ENCODE results near the gene LAMB4.

The LAMB4 gene

GRCh38 chr7:107976620-107977019 is 153.5 kb downstream of the LAMB4 start:
- no peak overlapping the region for H3K9ac ChIP-seq (ENCODE audit: low read depth, low read length)
- H3K4me1 ChIP-seq (ENCODE audit: control insufficient read depth, insufficient read depth, low read length), result peaks cover 10% of the 10 kb centered on the region
- H3K27ac ChIP-seq (ENCODE audit: low read depth, low read length), result no peak overlapping the region
- H3K36me3 ChIP-seq (ENCODE audit: control insufficient read depth, insufficient read depth, low read length), result peaks cover 88% of the 10 kb centered on the region
- no peaks in the 10 kb centered on the region for H3K27me3 ChIP-seq (ENCODE audit: control insufficient read depth, insufficient read depth, low read length)
- H3K4me3 ChIP-seq (ENCODE audit: low read depth, low read length), result no peak overlapping the region
- no peaks in the 10 kb centered on the region for H3K9me3 ChIP-seq (ENCODE audit: control insufficient read depth, insufficient read depth, low read length)

- H3K9me3 ChIP-seq (ENCODE audit: control insufficient read depth, insufficient read depth, low read length), result no peaks in the 10 kb centered on the region
- H3K9ac ChIP-seq (ENCODE audit: low read depth, low read length), result no peak overlapping the region
- H3K27ac ChIP-seq (ENCODE audit: low read depth, low read length), result no peak overlapping the region
- H3K27me3 ChIP-seq (ENCODE audit: control insufficient read depth, insufficient read depth, low read length), result no peaks in the 10 kb centered on the region
- peaks cover 95% of the 10 kb centered on the region for H3K36me3 ChIP-seq (ENCODE audit: control insufficient read depth, insufficient read depth, low read length)
- H3K4me1 ChIP-seq (ENCODE audit: control insufficient read depth, insufficient read depth, low read length), result peaks cover 10% of the 10 kb centered on the region
- H3K4me3 ChIP-seq (ENCODE audit: low read depth, low read length), result no peak overlapping the region
Measured at GRCh38 chr7:107975394-107976013, 154.7 kb downstream of the LAMB4 start.

- no peak overlapping the region for H3K4me3 ChIP-seq (ENCODE audit: low read depth, low read length)
- H3K27me3 ChIP-seq (ENCODE audit: control insufficient read depth, insufficient read depth, low read length), result no peaks in the 10 kb centered on the region
- H3K9me3 ChIP-seq (ENCODE audit: control insufficient read depth, insufficient read depth, low read length), result no peaks in the 10 kb centered on the region
- peaks cover 10% of the 10 kb centered on the region for H3K4me1 ChIP-seq (ENCODE audit: control insufficient read depth, insufficient read depth, low read length)
- no peak overlapping the region for H3K9ac ChIP-seq (ENCODE audit: low read depth, low read length)
- peaks cover 85% of the 10 kb centered on the region for H3K36me3 ChIP-seq (ENCODE audit: control insufficient read depth, insufficient read depth, low read length)
- no peak overlapping the region for H3K27ac ChIP-seq (ENCODE audit: low read depth, low read length)
Measured at GRCh38 chr7:107973861-107974260, 156.3 kb downstream of the LAMB4 start.

Data from HUES48 (cell line).